IMR-90 (cell line): ENCODE data around the gene CSRP2. TPM values are rescaled to one million over a fixed set of nuclear protein-coding genes. Genes with fewer than 3 reads are reported as not detected.

Experiments
- ATAC-seq: fragments of 200-7000 bp; cut with Tn5 transposase; 2 replicates; pipeline ENCODE4 v1.9.1; 2020; ENCODE audit warnings: low read depth, mild to moderate bottlenecking, moderate library complexity
- Bru-seq: library from RNA; stranded (reverse); fragments of 400-500 nt; gene quantifications from one replicate; lab custom pipeline; 2021; lab: Mats Ljungman, UMichigan
- BruChase-seq, 2 experiments: library from RNA; stranded (reverse); fragments of 400-500 nt; gene quantifications; one replicate each; lab custom pipeline; 2021; lab: Mats Ljungman, UMichigan
- BruUV-seq: library from RNA; stranded (reverse); fragments of 400-500 nt; replicated peaks from 2 replicates; lab custom pipeline; 2021; lab: Mats Ljungman, UMichigan
- CTCF ChIA-PET: fragments of 300-600 bp; formaldehyde crosslinking; extraction: SDS; loops from one replicate; lab custom pipeline; 2021; ENCODE audit warnings: antibody characterized with exemption; lab: Yijun Ruan, JAX
- POLR2A ChIA-PET: fragments of 300-600 bp; sonication (Branson Sonifier 250); formaldehyde crosslinking; loops from one replicate; lab custom pipeline; 2022; ENCODE audit warnings: antibody characterized with exemption; ENCODE audit not compliant: unreplicated experiment; lab: Charles Lee
- DNase-seq: peaks from one replicate; pipeline ENCODE4 v3.0.0; 2013
- H2AFZ ChIP-seq: replicated peaks from 2 replicates; pipeline ENCODE3; 2013; ENCODE audit warnings: low read length, mild to moderate bottlenecking; ENCODE audit not compliant: poor library complexity
- H2AK5ac ChIP-seq: 2 replicates; pipeline ENCODE4 v1.6.1; 2013; ENCODE audit warnings: low read depth, low read length, inconsistent platforms
- H2AK9ac ChIP-seq: replicated peaks from 2 replicates; pipeline ENCODE3; 2013; ENCODE audit warnings: mild to moderate bottlenecking, low read depth, low read length, moderate library complexity; ENCODE audit not compliant: poor library complexity
- H2BK120ac ChIP-seq: 2 replicates; pipeline ENCODE4 v1.6.1; 2013; ENCODE audit warnings: low read depth, low read length, inconsistent platforms
- H2BK15ac ChIP-seq: 3 replicates; pipeline ENCODE4 v1.6.1; 2013; ENCODE audit warnings: low read depth, low read length, inconsistent platforms
- H2BK20ac ChIP-seq: 2 replicates; pipeline ENCODE4 v1.6.1; 2013; ENCODE audit warnings: low read depth, mild to moderate bottlenecking, inconsistent platforms, low read length, moderate library complexity
- H2BK5ac ChIP-seq: 2 replicates; pipeline ENCODE4 v1.6.1; 2013; ENCODE audit warnings: mild to moderate bottlenecking, low read depth, low read length, inconsistent platforms; ENCODE audit not compliant: poor library complexity, severe bottlenecking
- H3K14ac ChIP-seq: replicated peaks from 2 replicates; pipeline ENCODE4 v1.6.1; 2013; ENCODE audit warnings: low read depth, low read length, inconsistent platforms
- H3K18ac ChIP-seq: 2 replicates; pipeline ENCODE4 v1.6.1; 2013; ENCODE audit warnings: low read depth, low read length, control low read depth
- H3K23ac ChIP-seq: 2 replicates; pipeline ENCODE4 v1.6.1; 2013; ENCODE audit warnings: low read depth, low read length, inconsistent platforms
- H3K27ac ChIP-seq: 2 replicates; pipeline ENCODE4 v1.5.1; 2013; ENCODE audit warnings: mild to moderate bottlenecking, control low read depth, low read length; ENCODE audit not compliant: insufficient read depth
- H3K27me3 ChIP-seq: 2 replicates; pipeline ENCODE4 v1.6.1; 2013; ENCODE audit warnings: low read length; ENCODE audit not compliant: control insufficient read depth, insufficient read depth
- H3K36me3 ChIP-seq: 2 replicates; pipeline ENCODE4 v1.6.1; 2013; ENCODE audit warnings: low read length, mixed read lengths; ENCODE audit not compliant: control insufficient read depth, insufficient read depth
- H3K4ac ChIP-seq: 2 replicates; pipeline ENCODE4 v1.6.1; 2013; ENCODE audit warnings: low read depth, low read length, inconsistent platforms
- H3K4me1 ChIP-seq: 2 replicates; pipeline ENCODE4 v1.6.1; 2013; ENCODE audit warnings: low read length, mixed read lengths; ENCODE audit not compliant: control insufficient read depth, insufficient read depth
- H3K4me2 ChIP-seq: 2 replicates; pipeline ENCODE4 v1.6.1; 2013; ENCODE audit warnings: low read depth, mild to moderate bottlenecking, control low read depth, low read length, moderate library complexity
- H3K4me3 ChIP-seq: 2 replicates; pipeline ENCODE4 v1.5.1; 2013; ENCODE audit warnings: low read depth, mild to moderate bottlenecking, control low read depth, low read length, moderate library complexity; ENCODE audit not compliant: insufficient read depth
- H3K56ac ChIP-seq: 2 replicates; pipeline ENCODE4 v1.6.1; 2013; ENCODE audit warnings: low read length, inconsistent platforms; ENCODE audit not compliant: insufficient read depth; ENCODE audit errors: extremely low read depth
- H3K79me1 ChIP-seq, 2 experiments: 2 replicates each; pipeline ENCODE4 v1.6.1; 2013; ENCODE audit warnings: low read length in 2 of 2, inconsistent platforms in 1 of 2, low read depth in 1 of 2
- H3K9ac ChIP-seq: 2 replicates; pipeline ENCODE4 v1.6.1; 2013; ENCODE audit warnings: low read depth, low read length, control low read depth
- H3K9me1 ChIP-seq: 2 replicates; pipeline ENCODE4 v1.6.1; 2013; ENCODE audit warnings: low read length, inconsistent platforms; ENCODE audit not compliant: insufficient read depth
- H3K9me3 ChIP-seq: 2 replicates; pipeline ENCODE4 v1.6.1; 2013; ENCODE audit warnings: low read length; ENCODE audit not compliant: control insufficient read depth, insufficient read depth
- H4K20me1 ChIP-seq: 2 replicates; pipeline ENCODE4 v1.6.1; 2013; ENCODE audit warnings: low read length, inconsistent platforms; ENCODE audit not compliant: insufficient read depth
- H4K5ac ChIP-seq: 2 replicates; pipeline ENCODE4 v1.6.1; 2013; ENCODE audit warnings: mild to moderate bottlenecking, low read depth, low read length, control low read depth
- H4K8ac ChIP-seq, 2 experiments: 2 replicates each; pipeline ENCODE4 v1.6.1; 2013; ENCODE audit warnings: low read depth in 2 of 2, low read length in 2 of 2, control low read depth in 1 of 2, inconsistent platforms in 1 of 2
- H4K91ac ChIP-seq: 2 replicates; pipeline ENCODE4 v1.6.1; 2013; ENCODE audit warnings: low read depth, low read length, inconsistent platforms; ENCODE audit not compliant: insufficient read depth
- BHLHE40 ChIP-seq: fragments of 150-350 bp; IDR thresholded peaks from 2 replicates; pipeline ENCODE4 v1.6.1; 2016; ENCODE audit warnings: mild to moderate bottlenecking, low read depth, low read length
- CEBPB ChIP-seq: IDR thresholded peaks from 2 replicates; pipeline ENCODE4 v1.6.1; 2012; ENCODE audit warnings: low read depth, low read length, improper control_type of control experiment
- ELK1 ChIP-seq: fragments of 150-350 bp; IDR thresholded peaks from 2 replicates; pipeline ENCODE4 v1.6.1; 2016; ENCODE audit warnings: low read depth, mild to moderate bottlenecking, low read length, moderate library complexity, borderline replicate concordance
- MAFK ChIP-seq: IDR thresholded peaks from 2 replicates; pipeline ENCODE4 v1.6.1; 2012; ENCODE audit warnings: low read depth, low read length, improper control_type of control experiment
- MAZ ChIP-seq: IDR thresholded peaks from 2 replicates; pipeline ENCODE4 v1.6.1; 2012; ENCODE audit warnings: low read depth, mild to moderate bottlenecking, low read length, improper control_type of control experiment, moderate library complexity, borderline replicate concordance
- MXI1 ChIP-seq: IDR thresholded peaks from 2 replicates; pipeline ENCODE4 v1.6.1; 2012; ENCODE audit warnings: low read depth, mild to moderate bottlenecking, low read length, moderate library complexity, borderline replicate concordance
- NFE2L2 ChIP-seq: fragments of 150-350 bp; IDR thresholded peaks from 2 replicates; pipeline ENCODE4 v1.6.1; 2016; ENCODE audit warnings: low read depth, mild to moderate bottlenecking, low read length
- POLR2A ChIP-seq: IDR thresholded peaks from 2 replicates; pipeline ENCODE4 v1.6.1; 2012; ENCODE audit warnings: mild to moderate bottlenecking, low read depth, low read length
- RAD21 ChIP-seq: IDR thresholded peaks from 2 replicates; pipeline ENCODE4 v1.6.1; 2012; ENCODE audit warnings: low read length, improper control_type of control experiment
- WGBS, 2 experiments: methylation state at CpG; one replicate each; pipeline versions ENCODE4 v1.1.5 to v1.1.7; 2013; ENCODE audit warnings: missing lambda C conversion rate in 2 of 2; ENCODE audit not compliant: insufficient read length in 1 of 2; ENCODE audit errors: extremely low coverage in 2 of 2; 5-methylcytosine and 5-hydroxymethylcytosine counted together
- dilution Hi-C: fragments of 300-500 bp; cut with HindIII; formaldehyde crosslinking; loops from one replicate; pipeline ENCODE4 v1.14.3; 2018; ENCODE audit warnings: low sequenced_read_pairs; ENCODE audit not compliant: unreplicated experiment
- in situ Hi-C: fragments of 300-500 bp; cut with MboI; formaldehyde crosslinking; loops from 3 replicates; pipeline ENCODE4 v1.14.3; 2019; ENCODE audit warnings: low sequenced_read_pairs, inconsistent platforms, mixed read lengths
- intact Hi-C: fragments of 100-400 bp; cut with micrococcal nuclease; formaldehyde crosslinking; loops from 2 replicates; pipeline ENCODE4 v1.10.0; 2022
- long read RNA-seq: library from polyadenylated mRNA; unstranded; transcript quantifications from one replicate; pipeline ENCODE4 v2.0.0, GENCODE V29; 2021; ENCODE audit not compliant: unreplicated experiment
- polyA plus RNA-seq, 3 experiments: library from polyadenylated mRNA; depleted of rRNA; stranded (reverse); fragments of >200 nt; gene quantifications; 2 replicates each; pipeline ENCODE4 v1.2.3, GENCODE V29; 2012; ENCODE audit warnings: low replicate concordance in 1 of 3
- total RNA-seq: library from RNA; depleted of rRNA; stranded (reverse); fragments of >200 nt; gene quantifications from 2 replicates; pipeline ENCODE4 v1.2.3, GENCODE V29; 2012; rRNA removed
- TF ChIP-seq, protein P1 (sequence below): fragments of 150-350 bp; IDR thresholded peaks from 2 replicates; pipeline ENCODE4 v1.6.1; 2017; ENCODE audit warnings: mild to moderate bottlenecking, antibody characterized with exemption, low read length, low read depth

Gene CSRP2
- total RNA-seq (156 and 157 TPM in 2 replicates), polyA plus RNA-seq (2012; rRNA removed) (160 and 179 TPM in 2 replicates), Bru-seq, nascent RNA (percentile 92 among the genes with signal in this experiment), BruChase-seq, experiment 1, labeled RNA remaining after a 6-hour chase (percentile 68 among the genes with signal in this experiment), BruChase-seq, experiment 2, labeled RNA remaining after a 2-hour chase (percentile 66 among the genes with signal in this experiment)
- polyA plus RNA-seq (2012; cell fraction: cytosol; rRNA removed): 69.1 and 124 TPM in 2 replicates
- polyA plus RNA-seq (2012; cell fraction: nucleus; rRNA removed; ENCODE audit: low replicate concordance): 38.8 and 115 TPM in 2 replicates
- long read RNA-seq, transcript CSRP2-201 (6 exons, 943 nt): major isoform, 25 of 33 reads
- long read RNA-seq, partial matches to known transcripts: 1 of 33 reads
- long read RNA-seq, other reads (novel, unspliced or antisense): 6 of 33 reads

DNA sequence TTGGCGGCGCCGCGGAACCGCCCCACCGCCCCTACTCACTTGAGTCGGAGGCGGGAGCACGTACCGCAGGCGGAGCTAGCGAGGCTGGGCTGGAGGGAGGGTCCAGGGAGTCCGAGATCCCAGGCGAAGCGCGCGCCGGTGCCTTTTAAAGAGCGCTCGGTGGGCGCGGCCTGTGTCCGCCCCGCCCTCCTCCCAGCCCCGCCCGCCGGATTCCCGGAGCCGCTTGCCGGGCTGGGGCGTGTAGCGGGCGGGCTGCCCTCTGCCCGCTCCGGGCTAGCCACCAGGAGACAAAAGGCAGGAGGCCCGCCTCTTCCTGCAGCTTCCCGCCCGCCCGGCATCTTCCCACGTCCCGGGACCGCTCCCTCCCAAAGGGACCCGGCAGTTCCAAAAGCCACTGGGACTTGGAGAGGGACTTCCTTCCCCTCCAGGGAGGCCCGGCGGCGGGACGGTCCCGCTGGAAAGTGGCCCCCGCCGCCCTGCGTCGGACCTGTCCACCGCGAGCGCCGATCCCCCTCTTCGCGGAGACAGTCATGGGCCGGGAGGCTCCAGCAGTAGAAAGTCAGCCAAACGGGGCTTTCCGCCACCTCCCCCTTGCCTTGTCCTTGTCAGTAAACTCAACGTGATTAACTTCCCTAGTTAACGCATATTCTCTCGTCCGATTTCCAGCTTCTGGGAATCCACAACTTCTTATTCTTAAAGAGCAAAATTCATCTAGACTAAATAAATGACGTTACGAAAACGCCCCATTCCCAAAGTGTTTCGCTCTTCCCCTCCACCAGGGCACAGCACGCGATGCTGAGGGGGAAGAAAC is at the start of gene CSRP2:
CSRP2 (minus strand) TSS at position 121 of the 811 bp plus-strand sequence. CDS start 12,759 bp downstream, outside the sequence.
- Histone ChIP-seq H2BK120ac (peak within 1 kb of the TSS; percentile 86), H4K5ac (peak within 1 kb of the TSS; percentile 55), H3K4me1 (peaks cover 14% of the 10 kb centered on the region), H3K56ac (peak within 1 kb of the TSS; percentile 93), H3K4me3 (peak within 1 kb of the TSS; percentile 64), H2AFZ (peak within 1 kb of the TSS; percentile 96), H4K20me1 (peaks cover 23% of the 10 kb centered on the region; the same call in 1 of the 2 replicates), H2AK9ac (peak within 1 kb of the TSS; percentile 95), H2AK5ac (peak within 1 kb of the TSS; percentile 81), H2BK5ac (peak within 1 kb of the TSS; percentile 91), H3K79me1 (peaks cover 15 to 40% of the 10 kb centered on the region in 2 experiments), H2BK20ac (peak within 1 kb of the TSS; percentile 68), H3K4me2 (peak within 1 kb of the TSS; percentile 82), H3K14ac (peak within 1 kb of the TSS; percentile 98), H3K23ac (peak within 1 kb of the TSS; percentile 99), H3K9me1 (peaks cover 17% of the 10 kb centered on the region), H3K36me3 (no peaks in the 10 kb centered on the region; the same call in 1 of the 2 replicates), H3K4ac (peak within 1 kb of the TSS; percentile 94), H3K27me3 (no peaks in the 10 kb centered on the region), H3K27ac (peak within 1 kb of the TSS; percentile 89), H3K9me3 (peaks cover 2% of the 10 kb centered on the region), H3K18ac (peak within 1 kb of the TSS; percentile 82), H2BK15ac (peak within 1 kb of the TSS; percentile 92), H4K8ac (peak within 1 kb of the TSS; percentile 65 to 88), H3K9ac (peak within 1 kb of the TSS; percentile 74), H4K91ac (peak within 1 kb of the TSS; percentile 91)
- intact Hi-C loops: loop anchor here (1.0 to 2.0 kb wide), 3 partner anchors 16 to 132 kb away; no protein-coding TSS in a partner anchor
- 0% methylated on average over 26 of the region's 71 CpGs; no CpG with 5 or more reads in 1 of the 2 experiments for WGBS, 2 experiments
- peak; percentile 91 for ATAC-seq
- ChIA-PET POLR2A (interaction anchor here (1.0 kb wide), 1 partner anchor 13 kb away, joined by 6 read pairs; no protein-coding TSS in a partner anchor), CTCF (interaction anchor here (3.7 kb wide), 1 partner anchor 132 kb away, joined by 15 read pairs; no protein-coding TSS in a partner anchor)
- DNase-seq: peak; percentile 87
- in situ Hi-C loops: no loop called here
- dilution Hi-C loops: no loop called here
- BruUV-seq: no TSS peak
- TF ChIP-seq, protein P1, sequence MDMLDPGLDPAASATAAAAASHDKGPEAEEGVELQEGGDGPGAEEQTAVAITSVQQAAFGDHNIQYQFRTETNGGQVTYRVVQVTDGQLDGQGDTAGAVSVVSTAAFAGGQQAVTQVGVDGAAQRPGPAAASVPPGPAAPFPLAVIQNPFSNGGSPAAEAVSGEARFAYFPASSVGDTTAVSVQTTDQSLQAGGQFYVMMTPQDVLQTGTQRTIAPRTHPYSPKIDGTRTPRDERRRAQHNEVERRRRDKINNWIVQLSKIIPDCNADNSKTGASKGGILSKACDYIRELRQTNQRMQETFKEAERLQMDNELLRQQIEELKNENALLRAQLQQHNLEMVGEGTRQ: no peak
- TF ChIP-seq NFE2L2 (no peak), MAZ (peak; percentile 93), MXI1 (no peak), ELK1 (no peak), CEBPB (0 out of 2 replicates have a peak, but pooled peaks have one; percentile 8), MAFK (no peak), POLR2A (peak; percentile 97), RAD21 (peak; percentile 35), BHLHE40 (peak; percentile 71; the same call in 1 of the 2 replicates)
